GM21367 (cell line): Measurements from ENCODE around the gene RNF123.

ENCODE experiments used
- ATAC-seq: cut with Tn5 transposase; IDR thresholded peaks from one replicate; pipeline ENCODE4 v1.9.1; 2021; ENCODE audit not compliant: unreplicated experiment

Gene RNF123

DNA sequence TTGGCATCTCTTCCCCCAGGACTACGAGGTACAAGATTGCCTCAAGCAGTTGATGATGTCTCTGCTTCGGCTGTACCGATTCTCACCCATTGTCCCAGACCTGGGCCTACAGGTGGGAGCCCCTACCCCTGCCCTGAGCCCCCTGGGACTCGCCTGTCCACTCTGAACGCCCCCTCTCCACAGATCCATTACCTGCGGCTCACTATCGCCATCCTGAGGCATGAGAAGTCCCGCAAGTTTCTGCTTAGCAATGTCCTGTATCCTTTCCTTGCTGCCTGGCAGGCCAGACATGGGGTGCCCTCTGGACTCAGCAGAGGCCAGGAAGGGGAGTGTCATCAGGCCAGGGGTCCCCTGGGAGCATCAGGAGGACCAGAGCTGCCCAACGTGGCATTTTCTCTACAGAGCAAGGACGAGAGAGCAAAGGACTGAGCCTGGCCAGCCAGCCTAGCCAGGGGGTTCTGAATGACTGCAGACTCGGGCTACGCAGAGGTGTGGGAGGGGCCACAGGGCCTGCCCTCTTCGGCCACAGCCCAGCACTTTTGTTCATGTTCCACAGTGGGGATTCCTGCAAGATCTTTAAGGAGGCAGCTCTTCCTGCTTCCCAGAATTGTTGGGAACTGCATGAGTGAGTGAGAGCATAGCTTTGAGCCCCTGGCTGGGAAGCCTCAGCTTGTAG is 11.2 kb downstream of the RNF123 start:
- no peak for ATAC-seq

DNA sequence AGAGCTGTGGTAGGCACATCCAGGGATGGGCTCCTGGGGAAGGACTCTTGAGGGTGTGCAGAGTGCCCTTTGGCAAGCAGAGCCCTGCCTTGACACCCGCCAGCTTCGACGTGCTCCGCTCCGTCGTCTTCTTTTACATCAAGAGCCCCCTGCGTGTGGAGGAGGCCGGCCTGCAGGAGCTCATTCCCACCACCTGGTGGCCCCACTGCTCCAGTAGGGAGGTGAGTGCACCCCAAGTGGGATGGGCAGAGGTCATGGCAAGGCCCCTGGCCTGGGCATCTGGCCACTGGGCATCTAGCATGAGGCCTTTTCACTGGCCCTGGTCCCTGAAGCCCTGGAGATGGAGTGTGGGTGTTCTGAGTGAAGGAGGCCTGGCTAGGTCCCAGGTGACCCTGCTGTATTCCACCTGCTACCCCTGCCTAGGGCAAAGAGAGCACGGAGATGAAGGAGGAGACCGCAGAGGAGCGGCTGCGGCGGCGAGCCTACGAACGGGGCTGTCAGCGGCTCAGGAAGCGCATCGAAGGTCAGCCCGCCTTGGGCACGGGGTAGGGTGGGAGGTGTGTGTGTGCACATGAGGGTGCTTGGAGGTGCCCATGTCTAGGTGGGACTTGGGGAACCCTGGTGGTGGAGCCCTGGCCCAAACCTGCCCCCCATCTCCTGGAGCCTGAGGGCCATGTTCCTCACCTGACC is 12.2 kb downstream of the RNF123 start:
- ATAC-seq = no peak

DNA sequence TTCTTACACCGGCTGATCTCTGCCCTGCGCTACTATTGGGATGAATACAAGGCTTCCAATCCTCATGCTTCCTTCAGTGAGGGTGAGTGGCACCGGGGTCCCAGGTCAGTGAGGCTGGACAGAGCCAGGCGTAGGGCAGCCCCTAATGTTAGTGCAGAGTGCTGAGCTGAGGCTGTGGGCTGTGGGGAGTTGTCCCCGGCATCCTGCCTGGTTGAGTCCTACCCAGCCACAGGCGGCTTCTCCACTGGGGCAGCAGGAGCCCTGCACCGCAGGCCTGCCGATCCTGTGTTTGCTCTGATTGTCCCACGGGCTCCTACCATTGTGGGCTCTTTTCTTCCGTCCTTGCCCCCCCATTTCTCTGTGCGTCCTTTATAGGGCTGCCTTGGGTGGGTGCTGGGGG is 13.3 kb downstream of the RNF123 start:
- no peak for ATAC-seq

DNA sequence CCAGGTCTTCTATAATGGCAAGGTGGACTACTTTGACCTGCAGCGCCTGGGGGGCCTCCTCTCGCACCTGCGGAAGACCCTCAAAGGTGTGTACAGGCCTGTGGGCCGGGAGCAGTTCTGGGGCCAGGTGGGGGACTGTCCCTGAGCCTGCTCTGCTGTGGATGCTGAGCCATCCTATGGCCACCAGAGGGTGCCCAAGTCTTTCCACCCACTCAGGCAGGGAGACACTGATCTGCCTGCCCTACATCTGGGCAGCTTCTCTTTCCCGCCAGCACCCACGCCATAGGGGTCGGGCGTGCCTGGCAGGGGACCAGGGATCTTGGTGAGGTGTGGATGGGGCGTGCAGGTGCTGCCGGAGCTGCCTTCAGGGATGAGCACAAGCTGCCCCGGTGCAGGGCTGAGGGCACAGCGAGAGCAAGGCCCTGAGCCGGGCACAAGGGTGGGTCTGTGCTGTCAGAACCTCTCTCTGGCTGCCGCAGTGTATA is 14.1 kb downstream of the RNF123 start:
- ATAC-seq = peak; percentile 48

DNA sequence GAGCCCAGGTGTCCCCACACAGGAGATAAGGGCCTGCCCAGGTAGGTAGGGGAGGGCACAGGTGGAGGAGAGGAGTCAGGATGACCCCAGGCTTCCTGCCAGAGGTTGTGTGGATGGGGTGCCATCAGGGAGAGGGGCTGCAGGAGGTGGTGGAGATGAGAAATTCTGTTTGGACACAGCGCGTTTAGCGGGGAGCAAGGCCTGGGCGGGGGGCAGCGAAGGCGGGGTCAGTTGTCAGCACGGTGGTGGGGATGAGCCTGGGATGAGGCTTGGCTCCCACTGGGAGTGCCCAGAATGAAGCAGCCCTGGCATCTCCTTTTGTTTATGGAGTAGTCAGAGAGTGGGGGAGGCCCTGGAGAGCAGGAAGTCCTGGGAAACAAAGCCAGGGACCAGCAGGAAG is 14.6 kb downstream of the RNF123 start:
- no peak for ATAC-seq

DNA sequence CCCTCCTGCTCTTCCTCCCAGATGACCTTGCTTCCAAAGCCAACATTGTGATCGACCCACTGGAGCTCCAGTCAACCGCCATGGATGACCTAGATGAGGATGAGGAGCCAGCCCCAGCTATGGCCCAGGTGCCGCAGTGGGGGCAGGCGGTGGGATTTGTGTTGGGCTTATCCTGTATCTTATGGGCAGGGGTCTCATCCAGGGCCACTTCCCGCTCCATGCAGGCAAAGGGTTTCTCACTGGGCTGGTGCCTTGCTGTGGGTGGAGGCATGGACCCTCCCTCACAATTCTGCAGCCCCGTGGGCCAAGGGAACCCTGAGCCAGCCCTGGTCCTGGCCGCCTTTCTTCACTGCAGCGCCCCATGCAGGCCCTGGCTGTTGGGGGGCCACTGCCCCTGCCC is 15.3 kb downstream of the RNF123 start:
- ATAC-seq = no peak

DNA sequence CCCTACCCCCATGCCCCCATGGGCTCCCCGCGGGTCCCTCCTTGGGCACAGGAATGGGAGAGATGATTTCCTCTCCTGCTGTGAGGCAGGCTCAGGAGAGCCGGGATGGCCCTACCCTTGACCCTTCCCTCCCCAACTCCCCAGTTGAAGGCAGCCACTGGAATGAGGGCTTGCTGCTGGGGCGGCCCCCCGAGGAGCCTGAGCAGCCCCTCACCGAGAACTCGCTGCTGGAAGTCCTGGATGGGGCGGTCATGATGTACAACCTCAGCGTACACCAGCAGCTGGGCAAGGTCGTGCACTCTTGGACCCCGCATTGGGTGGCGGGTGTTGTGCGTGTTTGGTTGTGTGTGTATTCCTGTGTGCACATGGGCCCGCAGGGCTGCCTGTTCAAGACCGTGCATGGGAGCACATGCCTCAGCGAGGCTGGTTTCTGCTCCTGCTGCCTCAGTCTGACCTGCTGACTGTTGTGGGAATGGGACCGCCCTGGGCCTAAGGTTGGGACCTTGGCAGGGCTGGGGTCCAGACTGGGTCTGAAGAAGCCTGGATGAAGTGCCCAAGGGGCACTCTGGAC is 16.1 kb downstream of the RNF123 start:
- ATAC-seq = no peak

DNA sequence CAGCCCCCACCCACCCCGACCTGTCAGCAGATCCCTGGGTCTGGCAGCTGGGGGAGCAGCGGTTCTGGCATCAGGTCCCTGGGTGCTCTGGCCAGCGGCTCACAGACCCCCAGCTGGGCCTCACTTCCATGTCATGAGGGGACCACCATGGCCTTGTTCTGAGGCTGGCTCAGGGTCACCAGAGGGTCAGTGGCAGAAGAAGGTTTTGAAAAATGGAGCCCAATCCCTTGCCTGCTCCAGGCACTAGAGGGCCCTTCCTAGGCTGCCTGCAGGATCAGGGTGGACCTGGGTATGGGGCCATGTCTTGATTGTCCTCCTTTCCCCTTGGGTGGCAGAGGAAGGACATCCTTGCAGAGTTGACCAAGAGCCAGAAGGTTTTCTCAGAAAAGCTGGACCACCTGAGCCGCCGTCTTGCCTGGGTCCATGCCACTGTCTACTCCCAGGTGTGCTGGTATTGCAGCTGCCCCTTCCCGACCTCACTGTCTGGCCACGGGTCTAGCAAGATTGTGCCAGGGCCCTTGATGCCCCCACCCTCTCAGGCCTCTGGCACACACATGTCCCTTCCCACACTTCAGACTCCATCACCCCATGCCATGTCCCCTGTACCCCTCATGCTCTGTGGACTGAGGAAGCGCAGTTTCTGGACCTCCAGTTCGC is 17.2 kb downstream of the RNF123 start:
- ATAC-seq = no peak

DNA sequence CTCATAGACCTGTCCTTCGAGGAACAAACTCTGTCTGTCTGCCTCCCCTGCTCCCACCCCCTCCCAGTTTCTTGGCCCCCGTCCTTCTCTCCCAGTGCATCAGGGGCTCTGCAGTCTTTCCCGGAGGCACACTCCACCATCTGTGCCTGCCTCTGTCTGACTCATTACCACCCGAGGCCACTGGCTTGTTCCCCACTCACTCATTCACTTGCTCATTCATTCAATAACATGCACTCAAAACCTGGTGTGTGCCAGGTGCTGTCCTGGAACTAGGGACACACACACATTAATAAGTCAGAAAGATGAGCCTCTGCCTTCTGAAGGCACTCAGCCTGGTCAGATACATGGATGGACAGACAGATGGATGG is 17.7 kb downstream of the RNF123 start:
- no peak for ATAC-seq

DNA sequence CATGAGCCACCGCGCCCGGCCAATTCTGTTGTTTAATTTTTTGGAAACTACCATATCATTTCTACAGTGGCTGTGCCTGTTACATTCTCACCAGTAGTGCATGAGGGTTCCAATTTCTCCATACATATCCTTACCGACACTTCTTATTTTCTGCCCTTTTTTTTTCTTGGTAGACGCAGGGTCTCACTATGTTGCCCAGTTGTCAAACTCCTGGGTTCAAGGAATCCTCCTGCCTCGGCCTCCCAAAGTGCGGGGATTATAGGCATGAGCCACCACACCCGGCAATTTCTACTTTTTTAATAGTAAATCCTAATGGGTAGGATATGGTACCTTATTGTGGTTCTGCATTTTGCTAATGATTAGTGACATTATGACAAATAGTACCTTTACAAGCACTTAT is 20.5 kb downstream of the RNF123 start:
- no peak for ATAC-seq

DNA sequence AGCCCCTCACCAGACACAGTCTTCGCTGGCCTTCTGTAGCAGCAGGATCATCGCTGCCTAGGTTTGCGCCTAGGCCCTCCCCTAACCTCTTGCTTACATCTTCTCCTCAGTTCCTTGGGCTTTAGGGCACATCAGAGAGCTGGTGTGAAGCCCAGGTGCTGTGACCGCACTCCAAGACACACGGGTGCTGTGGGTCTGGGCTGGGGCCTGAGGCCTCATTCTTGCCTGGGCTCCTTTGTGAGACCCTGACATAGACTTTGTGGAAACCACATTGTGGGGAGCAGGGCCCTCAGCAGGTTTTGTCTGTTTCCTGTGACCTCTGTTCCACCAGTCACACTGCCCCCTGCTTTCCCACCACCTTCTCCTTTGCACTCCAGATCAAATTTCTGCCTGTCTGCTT is 22.1 kb downstream of the RNF123 start:
- ATAC-seq = no peak

DNA sequence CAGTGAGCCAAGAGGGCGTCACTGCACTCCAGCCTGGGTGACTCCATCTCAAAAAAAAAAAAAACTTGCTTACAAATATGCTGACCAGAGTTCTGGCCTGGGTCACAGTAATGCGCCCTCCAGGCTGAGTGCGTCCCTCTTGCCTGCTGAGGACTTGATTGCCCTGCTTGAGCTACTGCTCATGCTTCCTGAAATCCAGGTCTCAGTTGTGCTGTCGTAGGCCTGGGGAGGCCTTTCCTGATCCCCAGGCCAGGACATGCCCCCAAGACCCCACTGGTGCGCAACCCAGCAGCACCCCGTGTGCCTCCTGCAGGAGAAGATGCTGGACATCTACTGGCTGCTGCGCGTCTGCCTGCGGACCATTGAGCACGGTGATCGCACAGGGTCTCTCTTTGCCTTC is 22.8 kb downstream of the RNF123 start:
- no peak for ATAC-seq

DNA sequence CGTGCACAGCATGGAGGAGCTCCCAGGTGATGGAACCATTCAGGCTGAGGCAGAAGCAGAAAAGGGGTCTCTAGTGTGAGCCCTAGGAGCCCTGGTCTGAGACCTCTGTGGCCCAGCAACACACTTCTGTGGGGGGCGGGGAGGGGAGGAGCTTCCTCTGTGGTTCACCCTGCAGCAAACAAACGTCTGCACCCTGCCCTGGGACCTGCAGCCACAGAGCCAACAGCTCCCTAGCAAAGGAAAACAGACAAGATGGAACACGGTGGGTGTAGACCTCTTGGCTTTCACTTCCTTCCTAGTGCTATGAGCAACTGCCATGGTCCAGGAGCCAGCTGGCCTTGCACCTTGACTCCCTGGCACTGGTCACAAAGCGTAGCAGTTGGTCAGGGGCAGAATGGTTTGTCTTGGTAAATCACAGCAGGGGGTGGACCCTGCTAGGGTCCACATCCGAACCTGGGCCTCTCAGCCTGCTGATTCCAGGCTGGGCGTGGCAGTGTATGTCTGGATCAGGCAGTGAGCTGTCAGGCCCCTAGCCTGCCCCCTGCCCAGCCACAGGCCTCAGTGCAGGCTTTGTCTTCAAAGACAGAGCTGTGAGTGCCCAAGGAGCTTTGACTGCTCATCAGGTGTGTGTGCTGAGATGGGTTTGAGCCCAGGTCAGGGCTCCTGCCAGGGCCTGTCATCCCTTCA is 23.4 kb downstream of the RNF123 start:
- ATAC-seq = no peak

DNA sequence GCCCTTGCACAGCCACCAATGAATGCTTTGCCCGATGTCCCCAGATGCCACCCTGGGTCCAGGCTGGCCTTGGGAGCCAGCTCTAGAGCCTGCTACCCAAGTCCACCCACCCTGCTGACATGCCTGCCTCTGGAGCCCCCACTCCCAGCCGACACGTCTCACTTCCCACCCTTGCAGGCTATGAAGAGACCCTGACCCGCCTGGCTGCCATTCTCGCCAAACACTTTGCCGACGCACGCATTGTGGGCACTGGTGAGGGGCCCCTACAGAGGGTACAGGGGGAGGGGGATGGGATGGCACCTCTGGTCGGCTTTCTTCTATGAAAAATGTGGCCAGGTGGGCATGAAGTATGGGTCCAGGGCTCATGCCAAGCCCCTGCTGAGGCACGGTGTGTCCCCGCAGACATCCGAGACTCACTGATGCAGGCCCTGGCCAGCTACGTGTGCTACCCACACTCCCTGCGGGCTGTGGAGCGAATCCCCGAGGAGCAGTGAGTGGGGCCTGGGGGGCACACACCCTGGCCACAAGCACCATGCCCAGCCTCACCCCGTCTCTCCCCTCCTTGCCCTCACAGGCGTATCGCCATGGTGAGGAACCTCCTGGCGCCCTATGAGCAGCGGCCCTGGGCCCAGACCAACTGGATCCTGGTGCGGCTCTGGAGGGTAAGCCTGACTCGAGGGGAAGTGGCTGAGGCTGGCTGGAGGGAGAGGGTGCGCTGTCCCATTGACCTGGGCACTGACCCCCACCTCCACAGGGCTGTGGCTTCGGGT is 24.2 kb downstream of the RNF123 start:
- no peak for ATAC-seq

DNA sequence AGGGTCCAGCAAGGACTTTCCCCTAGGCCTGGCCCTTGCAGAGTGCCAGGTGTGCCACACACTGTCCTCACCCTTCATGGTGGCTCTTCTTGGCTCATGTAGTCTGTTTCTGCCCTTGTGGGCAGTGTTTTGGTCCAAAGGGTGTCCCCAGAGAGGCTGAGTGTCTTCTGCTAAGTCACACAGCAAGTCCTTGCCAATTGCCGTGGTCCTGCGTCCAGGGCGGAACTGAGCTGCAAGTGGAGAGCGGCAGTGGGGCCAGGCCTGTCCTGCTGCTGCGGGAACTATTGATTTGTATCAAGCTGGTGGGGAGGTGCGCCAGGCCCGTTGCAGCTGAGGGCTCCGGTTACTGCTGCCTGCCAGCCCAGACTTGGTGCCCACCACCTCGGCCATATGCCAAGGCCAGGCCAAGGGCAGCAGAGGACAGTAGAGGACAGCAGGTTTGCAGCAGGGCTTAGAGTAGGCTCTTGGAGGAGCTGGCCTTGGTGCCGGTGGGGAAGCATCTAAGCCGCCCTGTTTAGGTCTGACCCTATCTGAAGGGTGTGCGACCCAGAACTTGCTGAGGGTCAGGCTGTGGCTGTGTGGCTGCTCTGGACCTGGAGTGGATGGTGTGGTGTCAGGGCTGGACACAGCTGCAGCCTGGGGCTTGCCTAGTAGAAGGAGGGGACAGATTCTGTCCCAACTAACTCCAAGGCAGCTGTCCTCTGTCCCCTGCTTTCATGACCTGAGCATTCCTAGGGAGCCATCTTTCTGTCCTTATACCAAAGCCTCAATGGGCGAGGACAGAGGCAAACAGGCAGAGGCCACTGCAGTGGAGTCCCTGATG is 25.6 kb downstream of the RNF123 start:
- ATAC-seq = no peak

DNA sequence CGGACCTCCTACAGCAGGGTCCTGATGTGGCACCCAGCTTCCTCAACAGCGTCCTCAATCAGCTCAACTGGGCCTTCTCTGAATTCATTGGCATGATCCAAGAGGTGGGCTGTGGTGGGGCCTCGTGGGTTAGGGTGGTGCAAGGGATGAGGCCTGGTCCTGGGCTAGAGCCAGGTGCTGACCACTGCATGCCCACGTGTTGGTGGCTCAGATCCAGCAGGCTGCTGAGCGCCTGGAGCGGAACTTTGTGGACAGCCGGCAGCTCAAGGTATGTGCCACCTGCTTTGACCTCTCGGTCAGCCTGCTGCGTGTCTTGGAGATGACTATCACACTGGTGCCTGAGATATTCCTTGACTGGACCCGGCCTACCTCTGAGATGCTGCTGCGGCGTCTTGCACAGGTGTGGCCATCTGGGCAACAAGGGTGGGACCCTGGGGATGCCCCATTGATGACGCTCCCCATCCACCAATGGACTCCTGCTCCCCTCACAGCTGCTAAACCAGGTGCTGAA is 26.3 kb downstream of the RNF123 start:
- no peak for ATAC-seq

DNA sequence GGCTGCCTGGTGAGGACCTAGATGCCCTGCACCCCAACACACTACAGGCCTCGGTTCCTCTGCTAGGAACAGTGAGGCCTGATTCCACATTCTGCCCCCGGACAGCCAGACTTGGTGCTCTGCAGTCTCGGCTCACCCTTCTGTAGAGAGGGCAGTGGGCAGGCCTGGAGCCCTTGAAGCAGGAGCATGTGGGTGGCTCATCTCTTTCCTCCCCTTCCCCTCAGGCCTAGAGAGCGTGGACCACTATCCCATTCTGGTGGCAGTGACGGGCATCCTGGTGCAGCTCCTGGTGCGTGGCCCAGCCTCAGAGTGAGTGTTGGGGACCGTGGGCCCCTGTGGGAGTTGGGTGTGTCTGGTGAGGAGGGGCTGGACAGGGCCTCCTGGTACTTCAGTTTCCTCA is 26.8 kb downstream of the RNF123 start:
- no peak for ATAC-seq

DNA sequence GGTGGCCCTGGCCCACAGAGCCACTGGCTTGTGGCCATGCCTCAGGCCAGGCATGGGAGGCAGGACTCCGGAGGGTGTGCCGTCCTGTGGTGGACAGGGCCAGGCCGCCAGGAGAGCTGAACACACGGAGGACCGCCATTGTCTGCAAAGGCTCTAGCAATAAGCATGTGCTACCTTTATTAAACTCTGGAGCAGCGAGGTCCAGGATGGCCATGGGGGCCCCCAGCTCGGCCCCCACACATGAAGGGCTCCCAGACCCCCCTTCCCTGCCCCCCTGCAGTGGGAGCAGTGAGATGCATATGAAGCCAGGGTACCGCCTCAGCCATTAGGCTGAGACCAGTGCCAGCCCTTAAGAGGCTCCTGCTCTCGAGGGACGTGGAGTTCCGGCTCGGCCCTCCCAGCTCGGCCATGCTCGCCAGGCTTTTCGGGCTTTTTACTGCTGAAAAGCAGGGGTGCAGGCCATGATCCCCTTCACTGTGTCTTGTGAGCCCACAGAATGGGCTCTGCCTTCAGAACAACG is 27.4 kb downstream of the RNF123 start:
- ATAC-seq = no peak

DNA sequence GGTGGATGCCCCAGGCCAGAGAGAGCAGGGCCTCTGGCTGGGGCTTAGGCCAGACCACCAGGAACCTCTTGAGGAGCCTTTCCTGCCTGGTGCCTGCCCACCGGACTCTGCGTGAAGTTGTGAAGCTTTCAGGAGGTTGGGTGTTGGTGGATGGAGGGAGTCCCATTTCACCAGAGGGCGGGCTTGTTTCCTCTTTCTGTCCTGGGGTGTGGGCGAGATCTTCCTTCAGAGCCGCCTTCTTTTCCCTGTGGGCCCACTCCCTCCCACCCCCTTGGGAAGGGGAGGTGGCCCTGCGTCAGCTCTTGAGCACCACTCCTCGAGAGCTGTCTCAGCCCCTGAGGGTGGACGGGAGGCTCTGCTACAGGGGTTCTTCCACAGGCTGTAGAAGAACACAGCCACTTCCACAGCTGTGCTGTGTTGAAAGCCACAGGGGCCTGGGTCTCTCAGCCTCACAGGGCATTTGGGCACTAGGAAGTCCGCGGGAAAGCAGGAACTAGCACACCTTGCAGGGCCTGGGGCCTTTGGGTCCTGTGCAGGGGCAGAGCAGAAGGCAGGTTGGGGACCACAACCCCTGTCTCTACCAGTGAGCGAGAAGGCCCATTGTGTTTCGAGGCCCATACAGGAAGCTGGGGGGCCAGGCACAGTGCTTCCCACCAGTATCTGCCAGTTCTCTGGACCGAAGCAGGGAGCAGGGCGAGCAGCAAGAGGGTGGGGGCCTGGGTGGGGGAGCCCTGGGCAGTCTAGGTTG is 28.0 kb downstream of the RNF123 start:
- ATAC-seq = no peak
